Activated CD4-positive, CD25-positive, alpha-beta regulatory T cell treated with anti-CD3 and anti-CD28 coated beads, Interleukin-2, amount 50 U/mL, for 72 hours (primary cell): Measurements from ENCODE around the gene NPTN.
"Not testable (repeated sequence)": the region's sequence is repeated elsewhere in the genome, so short reads cannot be mapped to it uniquely, and the experiment has no call there.

Experiments used
- DNase-seq: peaks from one replicate; pipeline ENCODE4 v3.0.0; 2021

Gene NPTN

DNA sequence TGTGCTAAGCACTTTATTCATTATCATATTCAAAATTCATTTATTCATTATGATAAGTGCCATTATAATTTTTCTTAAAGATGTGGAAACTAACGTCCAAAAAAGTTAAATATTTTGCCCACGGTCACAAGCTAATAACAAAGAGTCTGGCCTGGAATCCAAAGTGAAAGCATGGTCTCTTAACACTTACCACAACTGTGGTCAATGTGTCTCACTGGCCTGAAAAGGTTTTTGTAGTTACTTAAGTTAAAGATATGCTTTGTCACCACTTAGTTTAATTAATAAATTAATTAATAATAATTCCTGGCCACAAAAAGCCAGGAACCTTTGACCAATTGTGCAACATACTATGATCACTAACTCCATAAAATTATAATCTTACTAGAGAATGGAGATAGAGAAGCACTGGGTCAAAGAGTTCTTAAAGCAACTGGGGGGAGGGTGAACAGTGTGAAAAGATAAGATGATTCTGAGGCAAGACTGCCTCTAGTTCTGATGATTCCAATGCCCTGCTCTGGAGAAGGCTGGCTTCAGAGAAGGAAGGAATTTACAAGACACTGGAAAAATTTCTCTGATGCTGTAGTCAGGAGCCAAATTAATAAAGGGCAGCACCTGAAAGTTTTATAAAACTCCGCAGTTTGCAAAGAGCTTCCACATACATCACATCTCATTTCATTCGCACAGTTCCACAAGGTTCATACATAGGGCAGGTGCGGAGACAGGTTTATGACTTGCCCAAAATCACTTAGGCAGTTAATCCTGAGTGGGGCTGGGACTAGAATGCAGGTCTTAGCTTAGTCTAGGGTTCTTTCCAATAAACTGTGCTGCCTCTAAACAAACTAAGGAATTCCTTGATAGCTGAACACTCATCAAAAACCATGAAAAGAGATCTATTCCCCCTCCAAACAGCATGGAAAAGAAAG lies 32.5 kb downstream of the NPTN start:
- no peak for DNase-seq

DNA sequence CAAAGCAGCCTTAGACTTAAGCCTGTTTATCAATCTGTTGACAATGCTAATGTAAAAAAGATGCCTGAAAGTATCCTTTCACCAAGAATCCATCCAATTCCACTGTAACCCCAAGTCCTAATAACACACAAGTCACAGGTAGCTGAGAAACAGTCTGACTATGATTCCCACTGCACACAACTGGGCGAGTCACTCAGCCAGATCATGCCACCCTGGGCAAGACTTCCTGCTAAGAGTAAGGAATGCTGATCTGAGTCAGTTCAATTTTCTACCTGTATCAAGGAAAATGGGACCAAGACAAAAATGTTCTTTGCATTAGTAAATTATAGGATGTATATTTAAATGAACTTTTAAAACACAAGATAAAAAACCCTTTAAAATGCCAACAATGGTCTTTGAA lies 33.3 kb downstream of the NPTN start:
- DNase-seq, result no peak

DNA sequence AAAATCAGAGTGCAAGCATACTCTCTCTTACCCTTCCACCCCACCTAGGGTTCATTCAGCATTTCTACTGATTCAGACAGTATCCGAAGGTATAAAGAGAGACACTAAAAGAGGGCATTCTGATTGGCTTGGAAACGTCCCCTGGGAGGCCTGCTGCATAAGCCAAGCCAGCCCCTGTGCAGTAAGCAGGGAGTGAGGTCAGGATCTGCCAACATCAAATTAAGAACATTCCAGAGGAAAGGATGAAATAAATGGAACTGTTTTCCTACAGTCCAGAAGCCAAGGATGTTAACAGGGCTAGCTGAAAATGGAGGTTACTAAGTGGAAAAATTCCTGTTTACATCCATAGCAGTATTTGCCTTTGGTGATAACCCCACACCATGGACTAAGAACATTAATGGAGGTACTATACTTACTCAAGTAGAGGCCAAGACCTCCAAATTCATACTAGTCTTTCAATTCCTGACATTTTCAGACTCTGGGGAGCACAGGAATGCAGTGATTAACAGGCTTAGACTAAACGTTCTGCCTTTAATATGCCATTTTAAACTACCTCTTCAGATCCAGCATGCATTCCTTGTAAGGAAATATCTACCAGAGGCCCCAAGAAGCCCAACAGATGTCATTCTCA lies 34.5 kb downstream of the NPTN start:
- DNase-seq, result no peak

DNA sequence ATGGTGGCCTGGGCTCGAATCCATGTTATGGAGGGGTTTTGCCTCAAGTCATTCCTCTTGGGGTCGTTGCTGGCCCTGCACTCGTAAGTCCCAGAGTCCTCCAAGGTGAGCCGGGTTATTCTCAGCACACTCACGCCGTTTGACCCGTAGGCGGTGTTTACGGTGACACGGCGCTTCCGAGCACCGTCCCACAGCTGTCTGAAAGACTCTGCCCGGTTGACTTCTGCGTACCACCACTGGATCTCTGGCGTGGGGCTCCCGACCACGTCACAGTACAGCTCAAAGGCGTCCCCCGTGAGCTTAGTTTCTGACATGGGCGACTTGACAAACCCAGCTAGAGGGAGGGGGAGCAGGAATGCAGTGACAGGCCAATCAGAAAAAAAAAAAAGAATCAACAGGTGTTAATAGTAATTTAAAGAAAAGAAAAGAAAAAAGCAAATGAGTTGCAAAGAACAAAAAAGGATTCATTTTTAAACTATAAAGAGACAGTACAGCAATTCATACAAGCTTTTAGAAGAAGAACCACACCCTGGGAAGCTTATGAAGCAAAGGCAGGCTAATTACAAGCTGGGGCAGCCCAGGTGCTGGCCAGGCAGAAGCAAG lies 36.1 kb downstream of the NPTN start:
- no peak for DNase-seq

DNA sequence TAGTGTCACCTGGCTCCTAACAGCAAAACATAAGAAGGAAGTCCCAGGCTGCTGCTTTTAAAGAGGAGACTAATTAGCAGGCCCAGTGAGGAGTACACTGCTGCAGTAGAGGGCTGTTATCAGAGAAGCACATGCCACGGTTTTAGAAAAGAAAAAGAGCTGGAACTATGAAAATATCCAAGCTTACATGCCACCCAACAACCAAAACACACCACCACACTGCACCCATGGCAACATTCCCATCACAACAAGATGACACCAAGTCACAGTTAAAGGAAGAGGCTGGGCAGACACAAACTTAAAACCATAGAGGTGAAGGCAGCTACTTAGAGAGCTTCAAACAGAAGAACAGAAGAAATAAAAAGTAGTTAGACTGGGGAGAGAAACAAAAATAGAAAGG lies 37.0 kb downstream of the NPTN start:
- no peak for DNase-seq

DNA sequence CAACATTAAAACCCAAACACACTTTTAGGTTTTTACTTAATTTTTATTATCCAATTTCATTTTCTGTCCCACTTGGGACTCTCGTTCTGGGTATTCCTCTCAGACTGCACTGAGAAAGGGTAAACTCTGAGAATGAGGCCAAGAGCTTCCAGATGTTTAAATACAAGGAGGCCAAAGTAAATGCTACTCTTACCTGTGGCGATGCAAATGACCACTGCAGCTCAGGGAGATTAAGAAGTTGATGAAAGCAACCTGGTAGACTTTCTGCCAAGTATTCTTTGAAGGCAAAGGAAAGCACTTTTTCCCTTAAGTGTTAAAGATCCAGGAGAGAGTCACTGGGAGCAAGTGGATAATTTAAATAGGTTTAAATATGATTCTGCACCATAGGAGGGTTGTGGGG lies 39.1 kb downstream of the NPTN start:
- DNase-seq, result no peak

DNA sequence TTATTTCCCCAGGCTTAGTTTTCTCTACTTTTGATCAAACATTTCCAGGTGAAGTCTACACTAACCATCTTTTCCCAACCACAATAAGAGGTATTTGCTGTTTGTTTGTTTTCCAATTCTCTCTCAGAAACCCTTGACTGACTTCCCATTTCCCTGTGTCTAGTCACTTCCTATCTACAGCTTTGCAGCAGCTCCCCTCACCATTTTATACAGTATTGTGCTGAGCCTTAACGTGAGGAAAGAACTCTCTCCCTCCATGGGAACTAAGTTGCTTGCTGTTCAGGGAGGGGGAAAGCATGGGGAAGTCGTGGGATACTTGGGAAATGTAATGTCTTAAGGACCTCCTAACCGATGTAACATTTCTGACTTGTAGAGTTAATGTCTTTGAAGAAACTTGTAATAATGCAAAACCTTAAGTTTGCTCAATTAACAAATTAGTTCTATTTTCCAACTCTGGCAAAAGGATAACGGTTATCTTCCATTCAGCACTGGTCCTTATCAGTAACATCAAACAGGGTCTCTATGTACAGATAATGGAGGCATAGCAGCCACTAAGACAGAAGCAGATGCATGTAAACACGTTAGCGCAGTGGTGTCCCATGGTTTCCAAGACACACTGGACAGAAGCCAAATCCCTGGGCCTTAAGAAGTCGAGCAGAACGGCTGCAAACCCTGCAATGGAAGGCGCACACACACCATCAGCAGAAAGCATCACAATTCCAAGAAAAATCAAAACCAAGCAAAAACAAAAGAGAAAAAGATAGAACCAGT lies 39.7 kb downstream of the NPTN start:
- no peak for DNase-seq

DNA sequence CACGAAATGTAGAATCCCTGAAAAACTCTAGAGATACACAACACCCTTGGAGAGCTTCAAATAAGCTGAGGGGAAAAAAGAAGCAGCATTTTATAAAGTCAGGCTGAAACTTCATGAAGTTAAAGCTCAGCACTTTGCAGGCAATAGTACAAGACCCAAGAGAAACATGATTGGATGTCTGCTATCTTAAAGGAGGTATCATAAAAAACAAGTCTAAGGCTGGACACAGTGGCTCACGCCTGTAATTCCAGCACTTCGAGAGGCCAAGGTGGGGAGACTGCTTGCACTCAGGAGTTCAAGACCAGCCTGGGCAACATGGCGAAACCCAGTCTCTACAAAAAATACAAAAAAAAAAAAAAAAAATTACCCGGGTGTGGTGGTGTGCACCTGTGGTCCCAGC lies 42.9 kb downstream of the NPTN start:
- DNase-seq, result no peak

DNA sequence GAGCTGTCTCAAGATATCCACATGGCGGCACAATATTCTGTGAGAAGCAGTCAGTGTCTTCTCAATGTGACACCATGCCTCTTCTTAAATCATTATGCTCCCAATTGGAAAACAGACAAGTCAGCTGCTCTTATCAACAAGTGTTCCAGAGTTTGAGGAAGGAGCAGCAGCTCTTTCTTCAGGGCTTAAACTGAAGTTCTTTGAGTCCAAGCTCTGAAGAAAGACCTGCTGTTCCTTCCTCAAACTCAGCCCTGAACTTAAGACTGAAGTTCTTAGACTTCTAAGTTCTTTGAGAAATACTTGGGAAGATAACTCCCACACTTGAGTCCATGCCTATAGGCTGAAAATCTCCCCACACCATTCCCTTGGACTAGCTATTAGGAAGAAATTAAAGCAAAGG lies 43.4 kb downstream of the NPTN start:
- DNase-seq, result no peak

DNA sequence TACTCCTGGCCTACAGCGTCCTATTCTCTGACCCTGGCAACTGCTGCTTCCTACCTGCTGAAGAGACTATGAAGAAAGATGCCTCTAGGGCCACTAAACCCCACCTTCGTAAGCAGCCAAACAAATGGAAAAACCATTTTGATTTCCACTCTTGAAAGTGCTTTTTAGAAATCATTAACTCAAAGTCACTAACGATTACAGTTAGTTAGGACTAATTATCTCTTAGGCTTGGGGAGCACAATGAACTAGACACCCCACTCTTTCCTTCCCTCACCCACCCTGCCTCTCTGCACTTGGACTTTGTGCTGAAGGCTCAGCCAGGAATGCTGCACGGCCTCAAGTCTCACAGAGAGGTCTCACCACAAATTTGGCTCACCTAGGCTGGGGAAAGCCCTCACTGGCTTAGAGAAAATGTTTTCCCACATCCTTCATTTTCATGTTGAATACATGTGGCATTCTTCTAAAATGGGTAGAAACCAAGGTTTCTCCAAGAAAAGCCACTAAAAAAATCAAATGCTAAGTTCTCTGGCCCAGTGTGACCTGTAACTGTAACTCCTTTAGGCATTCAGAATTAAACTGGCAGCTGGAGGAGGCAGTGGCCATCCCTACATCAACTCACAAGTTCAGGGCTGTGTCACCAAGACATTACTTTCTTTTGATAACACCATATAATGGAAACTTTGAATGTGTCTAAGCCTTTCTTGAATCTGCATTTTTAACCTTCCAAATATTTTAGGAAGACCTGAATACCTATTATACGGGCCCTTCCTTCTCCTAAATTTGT lies 47.1 kb downstream of the NPTN start:
- DNase-seq, result no peak

DNA sequence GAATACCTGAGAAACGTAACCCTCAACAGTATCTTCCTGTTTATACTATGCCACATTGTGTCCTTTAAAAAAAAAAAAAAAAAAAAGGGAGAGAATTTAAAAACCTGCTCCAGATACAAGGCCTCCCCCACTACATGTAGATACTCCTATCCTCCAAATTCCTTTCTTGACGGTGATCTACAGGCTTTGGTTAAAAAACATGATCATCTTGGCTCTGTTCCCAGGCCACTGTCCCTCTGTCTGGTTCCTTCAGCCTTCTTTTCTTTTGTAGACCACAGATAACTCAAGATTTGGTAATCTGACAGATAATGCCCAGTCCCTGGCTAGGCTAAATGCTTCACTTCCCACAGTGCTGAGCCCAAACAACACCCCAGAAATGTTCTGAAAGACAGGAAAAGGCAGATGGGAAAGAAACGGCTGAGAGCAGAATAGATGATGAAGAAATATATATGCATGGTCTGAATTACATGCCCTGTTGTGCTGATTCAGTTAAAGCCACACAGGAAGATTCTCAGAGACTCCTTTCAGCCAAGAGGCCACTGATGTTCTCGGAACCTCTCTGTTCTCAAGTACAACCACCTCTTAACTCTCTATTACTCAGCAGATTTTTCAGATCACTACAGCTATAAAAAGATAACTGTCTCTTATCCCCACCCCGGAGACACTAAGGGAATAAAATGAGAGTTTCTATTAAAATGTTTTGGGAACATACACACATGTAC lies 48.3 kb downstream of the NPTN start:
- no peak for DNase-seq

DNA sequence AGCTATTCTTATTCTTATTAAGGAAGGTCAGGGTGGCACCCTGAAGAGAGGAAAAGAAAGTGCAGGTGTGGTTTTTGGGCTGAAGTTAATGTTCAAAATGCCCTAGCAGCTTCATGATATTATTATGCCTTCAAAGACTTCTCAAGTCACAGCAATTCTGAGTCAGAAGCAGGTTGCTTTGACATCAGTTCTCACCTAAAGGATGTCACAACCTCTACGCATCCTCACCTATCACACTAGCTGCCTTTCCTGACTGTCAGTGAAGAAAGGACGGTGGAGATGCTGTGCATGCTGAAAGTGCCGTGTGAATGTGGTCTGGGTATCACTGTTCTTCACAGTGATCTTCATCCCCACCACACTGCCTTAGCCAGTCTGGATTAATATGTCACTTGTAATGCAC lies 49.6 kb downstream of the NPTN start:
- no peak for DNase-seq

DNA sequence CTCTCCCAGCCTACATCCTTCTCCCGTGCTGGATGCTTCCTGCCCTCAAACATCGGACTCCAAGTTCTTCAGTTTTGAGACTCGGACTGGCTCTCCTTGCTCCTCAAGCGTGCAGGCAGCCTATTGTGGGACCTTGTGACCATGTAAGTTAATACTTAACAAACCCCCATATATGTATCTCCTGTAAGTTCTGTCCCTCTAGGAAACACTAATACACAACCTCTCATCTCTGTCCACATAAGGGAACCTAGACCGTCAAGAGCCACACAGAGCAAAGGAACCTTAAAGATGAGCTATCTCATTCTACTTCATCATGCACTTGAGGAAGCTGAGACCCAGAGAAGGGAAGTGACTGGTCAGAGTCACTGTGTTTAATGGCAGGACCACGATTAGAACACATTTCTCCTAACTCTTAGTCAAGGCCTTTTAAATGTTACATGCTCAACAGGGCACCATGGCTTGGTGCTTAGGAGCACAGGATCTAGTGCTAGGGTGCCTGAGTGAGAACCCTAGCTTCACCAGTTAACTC lies 50.3 kb downstream of the NPTN start:
- no peak for DNase-seq

DNA sequence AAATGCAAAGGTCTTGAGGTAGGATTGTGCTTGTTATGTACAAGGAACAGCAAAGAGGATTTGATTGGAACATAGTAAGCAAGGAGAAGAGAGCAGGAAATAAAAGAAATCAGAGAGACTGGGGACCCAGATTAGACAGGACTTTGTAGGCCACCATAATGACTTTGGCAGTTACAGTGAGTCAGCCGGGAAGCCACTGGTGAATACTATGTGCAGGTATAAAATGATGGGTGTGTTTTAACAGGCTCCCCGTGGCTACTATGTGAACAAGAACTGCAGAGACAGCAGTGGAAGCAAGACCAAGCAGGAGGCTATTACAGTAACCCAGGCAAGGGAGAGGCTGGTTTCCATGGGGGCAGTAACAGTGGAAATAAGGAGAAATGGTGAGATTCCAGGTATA lies 55.2 kb downstream of the NPTN start:
- DNase-seq, result no peak

DNA sequence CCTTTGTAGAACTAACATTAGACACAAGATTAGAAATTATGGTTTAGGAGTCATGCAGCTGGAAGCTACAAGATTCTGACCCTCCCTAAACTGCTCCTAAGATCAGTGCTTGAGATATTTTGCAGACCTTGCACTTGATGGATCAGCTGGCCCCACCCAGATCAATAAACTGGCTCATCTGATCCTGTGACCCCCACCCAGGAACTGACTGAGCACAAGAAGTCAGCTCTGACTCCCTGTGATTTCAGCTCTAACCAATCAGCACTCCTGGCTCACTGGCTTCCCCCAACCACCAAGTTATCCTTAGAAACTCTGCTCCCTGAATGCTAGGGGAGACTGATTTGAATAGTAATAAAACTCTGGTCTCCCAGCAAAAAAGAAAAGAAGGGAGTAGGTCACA lies 55.6 kb downstream of the NPTN start:
- DNase-seq, result not testable (repeated sequence)

DNA sequence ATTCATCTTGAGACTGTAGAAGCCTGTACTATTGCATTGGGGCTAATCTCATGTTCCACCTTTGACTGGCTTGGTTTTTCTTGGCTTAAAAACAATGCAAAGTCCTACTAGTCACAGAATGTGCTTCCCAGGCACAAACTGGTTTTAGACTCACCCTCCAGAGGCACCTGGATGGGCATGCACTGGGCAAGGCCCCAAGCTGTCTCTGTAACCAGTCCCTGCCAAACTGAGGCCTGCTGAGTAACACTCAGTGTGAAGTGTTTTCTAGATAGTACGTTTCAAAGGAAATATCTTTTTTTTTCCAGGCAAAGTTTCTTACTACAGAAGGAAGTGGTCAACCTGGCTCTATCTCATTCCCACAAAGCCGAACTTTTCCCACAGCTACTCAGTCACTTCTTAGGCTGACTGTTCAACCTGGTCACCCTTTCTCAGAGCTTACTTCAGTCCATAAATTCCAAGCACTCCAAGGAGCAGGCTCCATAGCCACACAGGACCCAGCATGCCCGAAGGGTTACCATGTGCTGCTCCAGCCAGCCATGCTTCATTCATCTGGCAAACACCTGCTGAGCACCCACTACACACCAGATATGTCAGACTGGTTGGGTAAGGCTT lies 57.4 kb downstream of the NPTN start:
- no peak for DNase-seq

DNA sequence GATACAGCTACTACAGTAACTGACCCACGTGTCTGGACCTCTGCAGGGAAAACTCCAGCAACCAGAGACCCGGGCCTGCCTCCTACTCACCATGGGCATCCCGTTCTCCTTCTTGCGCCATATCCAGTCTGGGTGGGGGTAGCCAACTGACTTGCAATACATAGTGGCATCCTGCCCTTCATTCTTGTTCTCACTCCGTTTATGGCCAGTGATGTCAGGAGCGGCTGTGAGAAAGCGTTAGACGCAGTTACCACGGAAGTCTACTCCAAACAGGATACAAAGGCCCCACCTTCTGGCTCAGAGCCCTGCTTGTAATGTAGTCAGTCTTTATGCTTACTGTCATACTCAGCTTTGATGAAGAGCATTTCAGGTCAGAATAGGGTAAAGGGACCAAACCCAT lies 59.6 kb downstream of the NPTN start:
- DNase-seq, result no peak

DNA sequence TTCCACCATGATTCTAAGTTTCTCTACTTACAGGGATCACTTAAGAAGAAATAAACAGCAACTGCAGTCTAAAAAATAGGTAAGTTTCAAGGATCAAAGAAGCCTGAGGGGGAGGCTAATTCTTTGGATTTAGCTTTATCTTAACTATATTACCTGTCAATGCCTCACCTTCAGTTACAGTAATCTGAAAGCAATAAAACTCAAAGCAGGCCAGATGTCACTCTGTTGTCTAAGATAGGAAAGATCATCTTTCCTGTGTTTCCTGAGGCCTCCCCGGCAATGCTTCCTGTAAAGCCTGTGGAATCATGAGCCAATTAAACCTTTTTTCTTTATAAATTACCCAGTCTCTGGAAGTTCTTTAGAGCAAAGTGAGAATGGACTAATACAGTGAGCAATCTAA lies 60.2 kb downstream of the NPTN start:
- DNase-seq, result no peak

DNA sequence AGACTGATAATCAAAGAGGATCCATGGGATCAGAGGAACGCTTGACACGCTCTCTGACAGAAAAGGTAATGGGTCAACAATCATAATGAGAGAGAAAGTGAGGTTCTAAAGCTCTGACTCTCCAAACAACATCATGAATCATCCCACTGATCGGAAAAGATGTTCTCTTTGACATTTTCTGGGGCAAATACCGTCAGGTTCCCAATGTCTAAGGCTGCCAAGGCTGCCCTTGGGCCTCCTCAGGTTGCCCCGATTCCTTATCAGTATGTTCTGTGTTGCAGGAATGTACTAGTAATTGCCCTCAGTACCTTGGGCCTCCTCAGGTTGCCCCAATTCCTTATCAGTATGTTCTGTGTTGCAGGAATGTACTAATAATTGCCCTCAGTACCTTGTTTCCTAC lies 60.9 kb downstream of the NPTN start:
- no peak for DNase-seq

DNA sequence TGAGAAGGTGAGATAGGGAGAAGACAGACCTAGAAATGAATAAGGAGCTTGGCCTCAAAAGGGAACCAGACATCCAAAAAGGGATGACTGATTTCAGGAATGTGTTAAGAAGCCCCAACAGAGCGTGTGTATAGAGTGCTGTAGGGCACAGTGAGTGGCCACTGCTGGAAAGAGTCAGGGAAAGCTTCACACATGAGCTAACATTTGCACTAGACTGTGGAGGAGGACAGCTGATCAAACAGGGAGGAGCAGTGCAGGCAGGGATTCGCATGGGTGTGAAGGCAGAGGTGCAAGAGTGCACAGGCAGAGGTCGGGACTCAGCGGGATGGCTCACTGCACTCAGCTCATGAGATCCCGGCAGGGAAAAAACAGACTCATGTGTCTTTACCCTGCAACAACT lies 61.8 kb downstream of the NPTN start:
- no peak for DNase-seq

DNA sequence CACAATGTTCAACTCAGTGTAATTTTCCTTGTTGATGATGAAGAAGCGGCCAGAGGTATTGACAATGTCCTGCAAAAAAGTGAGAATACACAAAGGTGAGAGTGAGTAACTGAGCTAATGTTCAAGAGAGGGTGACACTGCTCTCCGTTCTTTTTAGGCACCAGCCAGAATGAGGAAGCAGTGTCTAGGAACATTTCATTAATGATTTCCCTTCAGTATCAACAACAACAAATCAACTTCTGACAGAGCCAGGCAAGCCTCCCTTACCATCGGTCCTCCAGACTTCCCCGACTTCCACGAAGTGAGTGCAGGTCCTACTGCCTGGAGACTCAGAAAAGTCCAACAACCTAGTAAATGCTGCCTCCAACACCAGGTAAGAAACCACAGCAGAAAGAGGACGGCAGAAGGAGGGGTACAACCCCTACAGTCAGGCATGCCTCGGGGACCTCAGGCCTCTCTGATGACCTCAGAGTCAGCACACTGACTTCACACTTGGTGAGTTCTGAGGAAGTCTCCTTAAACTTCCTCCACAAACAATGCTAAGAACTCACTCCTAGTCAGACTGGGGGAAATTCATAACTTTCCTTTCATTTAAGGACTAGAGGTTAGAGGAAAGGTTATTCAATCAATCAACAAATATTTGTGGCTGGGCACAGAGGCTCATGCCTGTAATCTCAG lies 62.7 kb downstream of the NPTN start:
- DNase-seq, result no peak
